NCI-H1417 treated with DMSO at 0.1 percent for 48 hours (cell line): ENCODE results near the gene PSG4.
"Not testable (repeated sequence)": the region's sequence is repeated elsewhere in the genome, so short reads cannot be mapped to it uniquely, and the experiment has no call there.

ENCODE experiments used
- DNase-seq: peaks from one replicate; lab custom pipeline; 2025; lab: John Stamatoyannopoulos, UW

Gene PSG4

DNA sequence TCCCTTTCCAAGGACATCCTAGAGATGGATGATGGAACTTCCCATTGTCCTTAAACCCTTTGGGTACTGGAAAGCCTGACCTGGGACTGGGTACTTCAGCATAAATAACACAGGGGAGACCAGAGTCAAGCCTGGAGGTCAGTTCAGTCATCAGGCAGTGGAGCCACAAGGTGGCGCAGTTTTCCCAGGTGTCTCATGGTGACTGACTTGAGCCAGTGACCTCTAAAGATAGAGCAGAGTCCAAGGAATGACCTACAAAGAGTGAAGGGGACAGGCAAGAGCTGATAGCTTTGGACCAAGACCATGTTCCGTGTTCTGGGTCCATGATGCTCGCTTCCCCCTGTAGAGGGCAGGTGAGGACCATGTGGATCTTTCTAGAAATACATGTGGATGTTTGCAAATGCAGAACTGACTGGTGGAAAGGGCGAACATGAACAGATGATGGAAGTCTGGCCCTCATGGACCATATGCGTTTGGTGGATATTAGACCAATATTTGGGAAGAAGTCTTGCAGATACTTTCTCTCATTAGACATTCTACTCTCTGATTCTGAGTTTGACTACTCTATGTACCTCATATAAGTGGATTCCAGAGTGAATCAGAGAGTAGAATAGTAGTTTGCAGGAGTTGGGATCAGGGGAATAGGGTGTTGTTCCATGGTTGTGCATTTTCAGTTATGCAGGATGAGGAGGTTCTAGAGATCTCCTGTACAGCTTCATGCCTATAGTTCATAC lies 6.6 kb downstream of the PSG4 start:
- not testable (repeated sequence) for DNase-seq

DNA sequence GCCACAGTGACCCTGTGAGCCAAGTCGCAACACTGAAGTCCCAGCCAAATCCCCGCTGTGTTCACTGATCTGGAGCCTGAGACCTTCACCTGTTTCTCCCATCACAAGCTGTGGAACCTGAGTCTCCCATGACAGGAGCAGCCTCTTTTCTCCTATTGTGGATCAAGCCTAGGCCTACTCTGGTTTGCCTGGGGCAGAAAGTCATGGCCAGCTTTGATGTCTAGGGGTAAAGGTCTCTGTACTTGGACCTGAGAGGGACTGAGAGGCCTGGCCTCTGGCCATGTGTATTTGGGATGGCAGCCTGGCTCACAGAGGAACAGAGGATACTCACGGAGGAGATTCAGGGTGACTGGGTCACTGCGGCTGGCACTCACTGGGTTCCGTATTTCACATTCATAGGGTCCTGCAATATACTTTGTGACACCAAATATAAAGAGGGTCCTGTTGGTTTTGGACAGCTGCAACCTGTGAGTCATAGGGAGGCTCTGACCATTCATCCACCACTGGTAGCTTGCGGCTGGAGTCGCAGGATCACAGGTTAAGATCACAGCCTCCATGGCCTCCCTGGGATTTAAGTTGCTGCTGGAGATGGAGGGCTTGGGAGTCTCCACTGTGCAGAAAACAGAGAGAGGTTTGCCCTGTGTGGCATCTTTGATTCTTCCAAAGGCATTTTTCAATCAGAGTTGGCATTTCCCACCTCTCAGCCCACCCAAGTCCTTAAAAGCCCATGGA lies 7.6 kb downstream of the PSG4 start:
- DNase-seq, result not testable (repeated sequence)

DNA sequence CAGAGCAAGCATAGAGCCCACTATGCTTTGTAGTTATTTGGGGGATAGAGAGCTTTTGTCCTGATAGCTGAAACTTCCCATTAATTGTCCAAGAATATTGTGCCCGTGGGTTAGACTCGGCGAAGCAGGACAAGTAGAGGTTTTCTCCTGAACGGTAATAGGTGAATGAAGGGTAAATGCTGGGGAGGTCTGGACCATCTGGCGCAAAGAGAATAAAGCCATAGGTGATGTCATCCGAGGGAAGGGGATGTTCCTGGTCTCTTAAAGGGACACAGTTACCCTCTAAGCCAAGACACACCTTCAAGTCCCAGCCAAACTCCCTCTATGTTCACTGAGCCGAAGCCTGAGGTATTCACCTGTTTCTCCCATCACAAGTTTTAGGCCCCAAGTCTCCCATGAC lies 11.0 kb downstream of the PSG4 start:
- not testable (repeated sequence) for DNase-seq

DNA sequence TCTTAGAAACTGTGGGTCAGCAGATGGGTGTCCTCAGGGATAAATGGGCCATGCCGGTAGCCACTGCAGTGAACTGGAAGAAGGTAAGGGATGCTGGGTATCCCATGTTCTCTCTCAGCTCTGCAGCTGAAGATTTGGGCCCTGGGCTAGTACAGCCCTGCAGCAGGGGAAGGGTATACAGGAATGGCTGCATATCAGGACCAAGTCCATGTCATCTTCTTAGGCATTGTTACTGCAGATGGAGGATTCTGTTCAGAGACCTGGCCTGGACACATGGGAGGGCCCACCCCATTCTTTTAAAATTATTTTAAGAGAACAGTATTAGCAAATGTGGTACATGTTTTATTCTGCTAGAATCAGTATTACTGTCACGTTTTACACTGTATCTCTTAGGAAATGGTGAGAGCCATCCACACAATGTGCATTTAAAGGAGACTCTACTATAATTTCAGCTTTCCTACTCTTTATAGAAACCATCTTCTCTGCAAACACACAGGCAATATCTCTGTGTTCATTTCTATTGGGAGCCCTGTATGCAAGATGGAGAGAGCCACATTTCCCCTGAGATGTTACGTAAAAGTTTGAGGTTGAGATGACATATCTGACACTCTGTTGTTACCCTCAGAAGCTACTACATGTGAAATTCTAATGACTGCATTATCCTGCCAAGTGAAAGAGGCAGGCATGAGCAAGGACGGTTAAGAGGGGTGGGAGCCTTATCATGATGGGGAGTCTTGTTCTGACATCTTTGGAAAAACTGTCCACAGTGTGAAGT lies 12.9 kb downstream of the PSG4 start:
- not testable (repeated sequence) for DNase-seq

DNA sequence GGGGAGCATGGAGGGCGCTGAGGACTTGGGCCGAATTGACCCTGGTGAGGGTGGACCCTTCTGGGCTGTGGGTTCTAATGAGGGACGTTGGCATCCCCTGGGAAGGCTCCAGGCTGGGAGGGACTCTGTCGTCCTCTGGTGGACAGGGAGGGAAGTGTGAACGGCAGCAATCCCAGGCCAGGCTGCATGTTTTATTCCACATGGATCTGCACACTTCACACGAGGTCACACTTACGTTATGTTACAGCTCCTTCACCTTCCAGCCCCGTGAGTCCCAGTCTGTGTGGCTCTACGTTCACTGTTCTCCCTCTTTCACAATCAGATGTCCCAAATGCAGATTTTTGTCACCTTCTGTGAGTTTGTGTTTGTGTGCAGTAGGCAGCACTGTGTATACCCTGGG lies 17.3 kb downstream of the PSG4 start:
- not testable (repeated sequence) for DNase-seq

DNA sequence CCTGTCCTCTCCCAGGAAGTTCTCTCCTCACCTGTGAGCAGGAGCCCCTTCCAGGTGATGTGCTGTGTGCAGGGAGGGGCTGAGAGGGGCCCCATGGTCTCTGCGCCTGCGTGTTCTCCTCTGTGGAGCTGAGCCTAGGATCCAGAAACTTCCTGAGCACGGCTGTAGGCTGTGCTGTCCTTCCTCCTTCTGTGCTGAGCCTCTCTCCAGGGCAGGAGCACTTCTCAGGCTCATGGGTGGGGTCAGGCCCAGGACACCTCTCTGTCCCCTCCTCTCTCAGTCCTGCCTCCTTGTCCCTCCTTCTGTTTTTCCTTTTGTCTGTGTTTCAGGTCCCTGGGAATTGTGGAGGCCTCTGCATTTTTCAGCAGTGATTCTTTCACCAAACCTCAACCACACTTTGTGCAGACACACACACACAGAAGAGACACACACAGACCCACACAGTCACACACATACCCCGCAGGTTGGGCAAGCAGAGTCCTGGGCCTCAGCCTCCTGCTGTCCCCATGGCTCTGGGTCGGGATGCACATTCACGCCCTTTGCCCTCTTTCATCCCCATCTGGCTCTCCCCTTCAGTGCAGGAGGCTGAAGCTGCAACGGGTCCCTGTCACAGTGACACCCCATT lies 19.0 kb downstream of the PSG4 start, which contains the start of gene PSG5:
PSG5 (minus strand) TSS at position 226 of the 625 bp plus-strand sequence; CDS start at position 95, 131 bp downstream.
- not testable (repeated sequence) for DNase-seq

DNA sequence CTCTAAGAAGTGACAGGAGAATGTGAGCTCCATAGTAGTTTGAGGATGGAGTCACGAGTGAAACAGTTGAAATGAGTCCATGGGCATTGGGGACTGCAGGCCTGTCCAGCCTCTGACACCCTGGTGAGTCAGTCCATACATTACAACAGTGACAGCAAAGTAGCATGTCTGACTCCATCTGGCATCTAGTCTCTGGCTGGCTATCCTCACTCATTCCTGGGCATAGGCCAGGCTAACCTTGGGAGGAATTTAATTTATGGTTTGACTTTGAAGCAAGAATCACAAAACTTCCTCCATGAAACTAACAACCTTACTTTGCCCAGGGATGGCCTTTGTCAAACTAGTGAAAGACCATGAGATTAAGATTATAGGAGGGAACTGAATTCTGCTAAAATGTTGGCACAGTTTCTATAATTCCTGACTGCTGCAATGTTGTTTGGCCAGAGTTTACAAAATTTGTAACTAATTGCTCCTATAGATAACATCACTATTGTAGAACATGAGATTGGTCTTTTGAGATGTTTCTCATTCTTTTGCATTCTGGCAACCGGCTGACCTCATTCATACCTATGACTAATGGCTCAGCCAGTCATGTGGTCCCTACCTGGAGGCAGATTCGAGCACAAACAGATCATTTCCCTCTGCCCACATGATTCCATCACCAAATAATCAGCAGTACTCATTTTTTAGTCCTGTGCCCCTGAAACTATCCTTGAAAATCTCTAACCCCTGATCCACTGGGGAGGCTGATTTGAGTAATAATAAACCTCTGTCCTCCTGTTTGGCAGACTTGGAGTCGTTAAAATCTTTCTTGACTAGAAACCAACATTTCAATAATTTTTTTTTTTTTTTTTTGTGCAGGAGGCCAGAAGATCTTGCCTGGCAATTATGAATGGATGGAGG lies 23.3 kb downstream of the PSG4 start:
- DNase-seq, result not testable (repeated sequence)

DNA sequence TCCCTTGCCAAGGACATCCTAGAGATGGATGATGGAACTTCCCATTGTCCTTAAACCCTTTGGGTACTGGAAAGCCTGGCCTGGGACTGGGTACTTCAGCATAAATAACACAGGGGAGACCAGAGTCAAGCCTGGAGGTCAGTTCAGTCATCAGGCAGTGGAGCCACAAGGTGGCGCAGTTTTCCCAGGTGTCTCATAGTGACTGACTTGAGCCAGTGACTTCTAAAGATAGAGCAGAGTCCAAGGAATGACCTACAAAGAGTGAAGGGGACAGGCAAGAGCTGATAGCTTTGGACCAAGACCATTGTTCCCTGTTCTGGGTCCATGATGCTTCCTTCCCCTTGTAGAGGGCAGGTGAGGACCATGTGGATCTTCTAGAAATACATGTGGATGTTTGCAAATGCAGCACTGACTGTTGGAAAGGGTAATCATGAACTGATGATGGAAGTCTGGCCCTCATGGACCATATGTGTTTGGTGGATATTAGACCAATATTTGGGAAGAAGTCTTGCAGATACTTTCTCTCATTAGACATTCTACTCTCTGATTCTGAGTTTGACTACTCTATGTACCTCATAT lies 25.8 kb downstream of the PSG4 start:
- not testable (repeated sequence) for DNase-seq

DNA sequence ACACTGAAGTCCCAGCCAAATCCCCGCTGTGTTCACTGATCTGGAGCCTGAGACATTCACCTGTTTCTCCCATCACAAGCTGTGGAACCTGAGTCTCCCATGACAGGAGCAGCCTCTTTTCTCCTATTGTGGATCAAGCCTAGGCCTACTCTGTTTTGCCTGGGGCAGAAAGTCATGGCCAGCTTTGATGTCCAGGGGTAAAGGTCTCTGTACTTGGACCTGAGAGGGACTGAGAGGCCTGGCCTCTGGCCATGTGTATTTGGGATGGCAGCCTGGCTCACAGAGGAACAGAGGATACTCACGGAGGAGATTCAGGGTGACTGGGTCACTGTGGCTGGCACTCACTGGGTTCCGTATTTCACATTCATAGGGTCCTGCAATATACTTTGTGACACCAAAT lies 26.9 kb downstream of the PSG4 start:
- not testable (repeated sequence) for DNase-seq

DNA sequence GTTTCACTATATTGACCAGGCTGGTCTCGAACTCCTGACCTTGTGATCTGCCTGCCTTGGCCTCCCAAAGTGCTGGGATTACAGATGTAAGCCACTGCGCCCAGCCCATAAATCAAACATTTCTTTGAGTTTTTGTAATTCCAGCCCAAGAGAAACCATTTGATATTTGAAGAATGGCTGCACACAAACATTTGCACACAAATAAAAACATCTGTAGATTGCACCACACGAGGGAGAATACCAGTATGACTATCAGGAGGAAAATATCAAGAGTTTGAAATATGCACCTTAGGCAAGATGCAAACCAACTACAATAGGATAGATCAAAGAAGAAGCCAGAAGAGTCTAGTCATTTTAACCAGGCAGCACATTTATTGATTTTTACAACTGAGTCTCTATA lies 39.5 kb downstream of the PSG4 start:
- DNase-seq, result not testable (repeated sequence)

DNA sequence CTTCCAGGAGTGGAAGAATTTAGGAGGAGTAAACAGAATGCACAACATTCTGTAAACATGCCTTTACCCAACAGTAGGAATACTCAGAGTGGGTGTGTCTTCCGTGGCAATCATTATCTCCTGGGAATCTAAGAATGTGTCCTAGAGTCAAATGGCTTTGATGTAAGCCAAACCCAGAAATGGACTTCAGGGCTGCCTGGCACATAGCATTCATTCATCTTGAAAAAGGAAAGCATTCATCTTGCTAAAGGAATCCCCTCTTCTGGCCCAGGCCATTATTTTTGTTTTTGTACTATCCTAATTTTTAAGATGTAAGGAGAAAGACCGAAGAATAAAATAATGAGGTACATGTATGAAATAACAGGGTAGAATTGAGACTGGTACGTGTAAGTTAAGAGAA lies 42.3 kb downstream of the PSG4 start:
- not testable (repeated sequence) for DNase-seq

DNA sequence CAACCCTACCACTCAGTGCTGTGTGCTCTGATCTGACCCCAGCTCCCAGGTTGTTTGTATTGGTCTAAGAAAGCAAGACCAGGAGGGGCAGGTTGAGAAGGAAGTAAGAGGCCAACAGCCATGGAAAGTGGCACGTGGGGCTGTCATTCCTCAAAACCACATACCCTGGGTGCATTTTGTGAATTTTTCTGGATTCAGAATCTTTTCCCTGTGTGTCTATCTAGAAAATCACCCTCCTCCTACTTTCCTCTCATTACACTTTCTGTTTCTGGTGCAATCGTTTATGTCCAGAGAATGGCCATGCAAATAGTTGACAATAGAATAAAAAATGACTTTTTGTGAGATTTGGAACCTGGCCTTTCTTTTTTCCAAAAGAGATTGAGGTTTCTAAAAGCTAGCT lies 43.2 kb downstream of the PSG4 start:
- DNase-seq, result not testable (repeated sequence)

DNA sequence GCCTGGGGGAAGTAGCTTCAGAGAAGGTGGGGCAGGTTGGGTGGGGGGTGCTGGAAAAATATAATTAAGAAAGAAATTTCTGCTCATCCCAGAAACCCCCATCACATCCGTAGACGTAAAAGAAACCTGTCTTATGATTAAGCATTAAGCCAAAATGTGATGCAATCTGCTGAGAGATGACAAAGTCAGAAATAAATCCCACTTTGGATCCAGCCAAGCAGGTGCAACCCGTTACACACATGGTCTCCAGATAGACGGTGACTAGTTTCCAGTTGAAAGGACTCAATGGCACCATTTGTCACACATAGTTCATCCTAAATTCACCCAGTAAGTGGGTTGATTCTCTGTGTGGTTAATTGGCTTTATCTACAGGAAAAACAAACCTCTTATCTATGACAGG lies 53.2 kb downstream of the PSG4 start:
- DNase-seq, result no peak

DNA sequence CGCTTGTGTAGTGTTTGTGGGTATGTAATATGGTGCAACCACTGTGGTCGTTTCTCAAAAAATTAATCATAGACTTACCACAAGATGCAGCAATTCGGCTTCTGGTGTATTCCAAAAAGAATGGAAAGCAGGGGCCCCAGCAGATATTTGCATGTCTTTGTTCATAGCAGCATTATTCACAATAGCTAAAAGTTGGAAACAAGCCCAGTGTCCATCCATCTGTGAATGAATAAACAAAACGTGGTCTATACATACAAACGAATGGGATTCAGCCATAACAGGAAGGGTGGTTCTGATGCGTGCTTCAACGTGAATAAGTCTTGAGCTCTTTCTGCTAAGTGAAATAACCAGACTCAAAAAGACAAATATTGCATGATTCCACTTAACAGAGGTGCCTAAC lies 55.6 kb downstream of the PSG4 start:
- DNase-seq, result not testable (repeated sequence)

DNA sequence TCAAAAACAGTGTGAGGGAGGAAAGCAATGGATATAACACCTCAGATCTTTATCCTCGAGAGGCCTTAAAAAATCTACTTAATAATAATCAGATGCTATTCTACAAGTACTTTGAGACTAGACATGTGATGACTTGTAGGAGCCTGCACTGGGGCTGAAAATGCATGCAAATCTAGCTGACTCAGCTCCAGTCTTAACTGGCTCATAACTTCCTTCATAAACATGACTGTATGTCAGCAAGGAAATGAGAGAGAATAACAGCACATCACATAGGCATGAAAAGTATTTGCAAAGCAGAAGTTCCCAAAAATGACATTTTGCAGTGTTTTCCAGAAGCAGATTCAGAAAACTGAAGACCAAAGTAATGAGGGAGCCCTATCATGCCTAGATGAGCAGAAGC lies 57.2 kb downstream of the PSG4 start:
- no peak for DNase-seq
